HepG2 (cell line): ENCODE results near the gene ZNF524. TPM values are rescaled to one million over a fixed set of nuclear protein-coding genes. Genes with fewer than 3 reads are reported as not detected.

ENCODE experiments used
- ATAC-seq: fragments of 200-7000 bp; cut with Tn5 transposase; 3 replicates; pipeline ENCODE4 v1.9.1; 2020; ENCODE audit warnings: mild to moderate bottlenecking, moderate library complexity
- BruUV-seq: library from RNA; stranded (reverse); fragments of 400-500 nt; replicated peaks from 2 replicates; lab custom pipeline; 2021; lab: Mats Ljungman, UMichigan
- CTCF ChIA-PET: fragments of 300-600 bp; formaldehyde crosslinking; extraction: SDS; loops from one replicate; lab custom pipeline; 2021; ENCODE audit warnings: low total read pairs, inconsistent platforms, low intra/inter-chr PET ratio; lab: Yijun Ruan, JAX
- POLR2A ChIA-PET: fragments of 350-600 bp; sonication (Branson Sonifier 250); formaldehyde crosslinking; loops from one replicate; lab custom pipeline; 2020; ENCODE audit warnings: antibody characterized with exemption, inconsistent platforms; lab: Yijun Ruan, JAX
- DNase-seq: peaks from one replicate; pipeline ENCODE4 v3.0.0-alpha.2; 2015; ENCODE audit warnings: low spot score
- FAIRE-seq: peaks from 3 replicates; lab custom pipeline; 2011; peaks lifted over from hg19 to GRCh38; lab: Jason Lieb, UNC
- H2AFZ ChIP-seq: one replicate; pipeline ENCODE4 v1.6.1; 2011; ENCODE audit warnings: low read length, inconsistent platforms
- H3K27ac ChIP-seq: fragments of 300-600 bp; 3 replicates; pipeline ENCODE4 v1.8.0; 2011; ENCODE audit warnings: mixed run types, mild to moderate bottlenecking, mixed read lengths, low read length, inconsistent platforms; ENCODE audit not compliant: insufficient read depth; ENCODE audit errors: extremely low read length
- H3K27me3 ChIP-seq, 2 experiments: fragments of 200-600 bp in 1 of 2; 2 replicates in 1 of 2; 3 replicates in 1 of 2; pipeline versions ENCODE4 v1.6.0 to v1.8.0; 2011; ENCODE audit warnings: low read length in 2 of 2, mild to moderate bottlenecking in 2 of 2, moderate library complexity in 2 of 2, inconsistent platforms in 1 of 2; ENCODE audit not compliant: insufficient read depth in 2 of 2, control insufficient read depth in 1 of 2
- H3K36me3 ChIP-seq, 2 experiments: fragments of 200-600 bp in 1 of 2; replicated peaks in 1 of 2; 2 replicates in 1 of 2; 3 replicates in 1 of 2; pipeline versions ENCODE4 v1.5.1 to v1.8.0; 2011; ENCODE audit warnings: low read length in 2 of 2, inconsistent platforms in 1 of 2; ENCODE audit not compliant: insufficient read depth in 2 of 2, control insufficient read depth in 1 of 2
- H3K4me1 ChIP-seq: 2 replicates; pipeline ENCODE4 v1.5.1; 2012; ENCODE audit warnings: low read length, inconsistent platforms; ENCODE audit not compliant: insufficient read depth
- H3K4me2 ChIP-seq: 2 replicates; pipeline ENCODE4 v1.6.0; 2011; ENCODE audit warnings: low read depth, low read length, inconsistent platforms
- H3K4me3 ChIP-seq, 3 experiments: fragments of 200-600 bp in 1 of 3; sonication (generic), shearing (Covaris generic) in 1 of 3; replicated peaks in 1 of 3; 2 replicates each; pipeline ENCODE4 v1.5.1; 2011 to 2016; ENCODE audit warnings: low read length in 3 of 3, inconsistent platforms in 2 of 3, low read depth in 2 of 3, mild to moderate bottlenecking in 2 of 3, control low read depth in 1 of 3, mixed read lengths in 1 of 3; ENCODE audit not compliant: insufficient read depth in 1 of 3
- H3K79me2 ChIP-seq: one replicate; pipeline ENCODE4 v1.6.1; 2011; ENCODE audit warnings: low read length, inconsistent platforms; ENCODE audit not compliant: insufficient read depth
- H3K9ac ChIP-seq: 2 replicates; pipeline ENCODE4 v1.6.0; 2011; ENCODE audit warnings: mild to moderate bottlenecking, low read depth, low read length, inconsistent platforms; ENCODE audit not compliant: insufficient read depth
- H3K9me3 ChIP-seq: 2 replicates; pipeline ENCODE4 v1.5.1; 2012; ENCODE audit warnings: mild to moderate bottlenecking, low read length
- H4K20me1 ChIP-seq: 2 replicates; pipeline ENCODE4 v1.6.0; 2011; ENCODE audit warnings: inconsistent platforms, mild to moderate bottlenecking, low read length, moderate library complexity; ENCODE audit not compliant: insufficient read depth
- CEBPB ChIP-seq: IDR thresholded peaks from 2 replicates; pipeline ENCODE4 v1.6.1; 2011; ENCODE audit warnings: low read depth, low read length, improper control_type of control experiment, borderline replicate concordance
- CREB1 ChIP-seq, 2 experiments: fragments of 450-650 bp in 1 of 2; IDR thresholded peaks; 2 replicates each; pipeline ENCODE4 v1.6.1; 2016 to 2017; ENCODE audit warnings: control low read depth in 1 of 2, mild to moderate bottlenecking in 1 of 2, missing compliant biosample characterization in 1 of 2, missing genetic modification characterization in 1 of 2
- JUND ChIP-seq: sonication (generic); formaldehyde crosslinking; IDR thresholded peaks from 2 replicates; pipeline ENCODE4 v1.8.0; 2022; ENCODE audit warnings: mild to moderate bottlenecking, missing genetic modification reagents
- NFE2L1 ChIP-seq: sonication (generic); formaldehyde crosslinking; IDR thresholded peaks from 2 replicates; pipeline ENCODE4 v1.4.0; 2020; ENCODE audit warnings: missing genetic modification reagents, mild to moderate bottlenecking, borderline replicate concordance
- SNAPC5 ChIP-seq: sonication (generic); formaldehyde crosslinking; IDR thresholded peaks from 2 replicates; pipeline ENCODE4 v1.8.1; 2023; ENCODE audit warnings: mild to moderate bottlenecking, missing genetic modification reagents, borderline replicate concordance
- ZNF124 ChIP-seq: sonication (generic); formaldehyde crosslinking; IDR thresholded peaks from 2 replicates; pipeline ENCODE4 v1.4.0; 2020; ENCODE audit warnings: missing genetic modification reagents
- ZNF142 ChIP-seq: sonication (generic); formaldehyde crosslinking; IDR thresholded peaks from 2 replicates; pipeline ENCODE4 v1.4.0; 2020; ENCODE audit warnings: missing genetic modification reagents
- ZNF44 ChIP-seq: sonication (generic); formaldehyde crosslinking; IDR thresholded peaks from 2 replicates; pipeline ENCODE4 v1.5.1; 2020; ENCODE audit warnings: mild to moderate bottlenecking, missing genetic modification reagents
- ZNF839 ChIP-seq: sonication (generic); formaldehyde crosslinking; IDR thresholded peaks from 2 replicates; pipeline ENCODE4 v1.4.0; 2020; ENCODE audit warnings: missing genetic modification reagents, mild to moderate bottlenecking, borderline replicate concordance
- WGBS: methylation state at CpG from one replicate; pipeline ENCODE4 v1.1.6; 2017; ENCODE audit warnings: low lambda C conversion rate; 5-methylcytosine and 5-hydroxymethylcytosine counted together
- in situ Hi-C: cut with HindIII; loops from 2 replicates; pipeline ENCODE4 v1.10.0; 2017; ENCODE audit warnings: low pct_unique_long_range_greater_than_20kb; ENCODE audit not compliant: extremely low pct_ligation_motif_present
- intact Hi-C: fragments of 100-400 bp; cut with micrococcal nuclease; formaldehyde crosslinking; loops from one replicate; pipeline ENCODE4 v1.10.0; 2022; ENCODE audit not compliant: unreplicated experiment
- polyA plus RNA-seq, 8 experiments: library from polyadenylated mRNA; depleted of rRNA in 3 of 8; stranded (reverse) in 7 of 8; unstranded in 1 of 8; fragments of >200 nt; fragmentation: Illumina TruSeq in 4 of 8; extraction: Trizol in 4 of 8; gene quantifications; 2 replicates each; pipeline versions ENCODE4 v1.2.1 to v1.2.3, GENCODE V29; 2011 to 2016; ENCODE audit warnings: low read depth in 4 of 8, missing spikeins in 1 of 8, mixed read lengths in 1 of 8; ENCODE audit not compliant: insufficient read depth in 1 of 8
- total RNA-seq, 5 experiments: library from RNA; depleted of rRNA; stranded (reverse); fragments of >200 nt; fragmentation: Illumina TruSeq; extraction: Trizol; gene quantifications; 2 replicates each; pipeline ENCODE4 v1.2.3, GENCODE V29; 2016; ENCODE audit warnings: low read depth in 1 of 5
- TF ChIP-seq, protein P1 (sequence below): sonication (generic); formaldehyde crosslinking; IDR thresholded peaks from 2 replicates; pipeline ENCODE4 v1.5.1; 2020; ENCODE audit warnings: mild to moderate bottlenecking, missing genetic modification reagents, moderate library complexity
- TF ChIP-seq, protein P2 (sequence below): sonication (generic); formaldehyde crosslinking; IDR thresholded peaks from 2 replicates; pipeline ENCODE4 v1.9.0; 2022; ENCODE audit warnings: missing genetic modification reagents, mild to moderate bottlenecking, borderline replicate concordance

Gene ZNF524
- total and polyA plus RNA-seq, 2 of the 13 experiments (the other 11 are each of a cell fraction or from before 2014, with no cell fraction given), result 3.2 to 4.6 TPM

- Histone ChIP-seq H3K4me1 (peaks cover 8% of the 10 kb centered on the region), H3K4me2 (no peak overlapping the region), H2AFZ (no peak overlapping the region), H3K9me3 (no peaks in the 10 kb centered on the region), H3K27ac (no peak overlapping the region), H3K4me3 (no peak overlapping the region), H3K27me3 (no peaks in the 10 kb centered on the region), H3K9ac (no peak overlapping the region), H3K36me3 (peaks cover 2% of the 10 kb centered on the region in 2 experiments; a peak in 1 of 5 replicates), H4K20me1 (no peaks in the 10 kb centered on the region), H3K79me2 (no peaks in the 10 kb centered on the region)
- ATAC-seq (no peak), DNase-seq (no peak), FAIRE-seq (no peak)
- intact Hi-C loops (no loop called here), in situ Hi-C loops (no loop called here)
- ChIA-PET POLR2A (no interaction called here), CTCF (no interaction called here)
- 95% methylated on average over 77 of the region's 98 CpGs for WGBS
- BruUV-seq, result no TSS peak
- TF ChIP-seq, protein P1, sequence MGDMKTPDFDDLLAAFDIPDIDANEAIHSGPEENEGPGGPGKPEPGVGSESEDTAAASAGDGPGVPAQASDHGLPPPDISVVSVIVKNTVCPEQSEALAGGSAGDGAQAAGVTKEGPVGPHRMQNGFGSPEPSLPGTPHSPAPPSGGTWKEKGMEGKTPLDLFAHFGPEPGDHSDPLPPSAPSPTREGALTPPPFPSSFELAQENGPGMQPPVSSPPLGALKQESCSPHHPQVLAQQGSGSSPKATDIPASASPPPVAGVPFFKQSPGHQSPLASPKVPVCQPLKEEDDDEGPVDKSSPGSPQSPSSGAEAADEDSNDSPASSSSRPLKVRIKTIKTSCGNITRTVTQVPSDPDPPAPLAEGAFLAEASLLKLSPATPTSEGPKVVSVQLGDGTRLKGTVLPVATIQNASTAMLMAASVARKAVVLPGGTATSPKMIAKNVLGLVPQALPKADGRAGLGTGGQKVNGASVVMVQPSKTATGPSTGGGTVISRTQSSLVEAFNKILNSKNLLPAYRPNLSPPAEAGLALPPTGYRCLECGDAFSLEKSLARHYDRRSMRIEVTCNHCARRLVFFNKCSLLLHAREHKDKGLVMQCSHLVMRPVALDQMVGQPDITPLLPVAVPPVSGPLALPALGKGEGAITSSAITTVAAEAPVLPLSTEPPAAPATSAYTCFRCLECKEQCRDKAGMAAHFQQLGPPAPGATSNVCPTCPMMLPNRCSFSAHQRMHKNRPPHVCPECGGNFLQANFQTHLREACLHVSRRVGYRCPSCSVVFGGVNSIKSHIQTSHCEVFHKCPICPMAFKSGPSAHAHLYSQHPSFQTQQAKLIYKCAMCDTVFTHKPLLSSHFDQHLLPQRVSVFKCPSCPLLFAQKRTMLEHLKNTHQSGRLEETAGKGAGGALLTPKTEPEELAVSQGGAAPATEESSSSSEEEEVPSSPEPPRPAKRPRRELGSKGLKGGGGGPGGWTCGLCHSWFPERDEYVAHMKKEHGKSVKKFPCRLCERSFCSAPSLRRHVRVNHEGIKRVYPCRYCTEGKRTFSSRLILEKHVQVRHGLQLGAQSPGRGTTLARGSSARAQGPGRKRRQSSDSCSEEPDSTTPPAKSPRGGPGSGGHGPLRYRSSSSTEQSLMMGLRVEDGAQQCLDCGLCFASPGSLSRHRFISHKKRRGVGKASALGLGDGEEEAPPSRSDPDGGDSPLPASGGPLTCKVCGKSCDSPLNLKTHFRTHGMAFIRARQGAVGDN (CRISPR knock-in tag), result no peak
- TF ChIP-seq ZNF839 (CRISPR knock-in tag) (no peak), ZNF44 (CRISPR knock-in tag) (no peak), CREB1 (IDR thresholded peaks at IDR 0.05) (no peak), CREB1 (CRISPR knock-in tag; IDR thresholded peaks at IDR 0.05) (no peak), JUND (CRISPR knock-in tag) (no peak), CEBPB (no peak), SNAPC5 (no peak), NFE2L1 (no peak), ZNF124 (CRISPR knock-in tag) (no peak), ZNF142 (CRISPR knock-in tag) (no peak)
- TF ChIP-seq, protein P2, sequence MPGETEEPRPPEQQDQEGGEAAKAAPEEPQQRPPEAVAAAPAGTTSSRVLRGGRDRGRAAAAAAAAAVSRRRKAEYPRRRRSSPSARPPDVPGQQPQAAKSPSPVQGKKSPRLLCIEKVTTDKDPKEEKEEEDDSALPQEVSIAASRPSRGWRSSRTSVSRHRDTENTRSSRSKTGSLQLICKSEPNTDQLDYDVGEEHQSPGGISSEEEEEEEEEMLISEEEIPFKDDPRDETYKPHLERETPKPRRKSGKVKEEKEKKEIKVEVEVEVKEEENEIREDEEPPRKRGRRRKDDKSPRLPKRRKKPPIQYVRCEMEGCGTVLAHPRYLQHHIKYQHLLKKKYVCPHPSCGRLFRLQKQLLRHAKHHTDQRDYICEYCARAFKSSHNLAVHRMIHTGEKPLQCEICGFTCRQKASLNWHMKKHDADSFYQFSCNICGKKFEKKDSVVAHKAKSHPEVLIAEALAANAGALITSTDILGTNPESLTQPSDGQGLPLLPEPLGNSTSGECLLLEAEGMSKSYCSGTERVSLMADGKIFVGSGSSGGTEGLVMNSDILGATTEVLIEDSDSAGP (CRISPR knock-in tag), result no peak
Observed at GRCh38 chr19:55614711-55615542, 14.8 kb downstream of the ZNF524 start.
